ENCODE results near the gene S1PR3. TPM values are rescaled to one million over a fixed set of nuclear protein-coding genes. Genes with fewer than 3 reads are reported as not detected.

Gene S1PR3
- polyA plus RNA-seq, 3 donors = 2.4 to 23.7 (median 16.3) TPM

GRCh38 chr9:89020754-89021153, 29.5 kb downstream of the S1PR3 start:
- WGBS, 3 donors = 94 to 100% (median 97%) methylated on average over 4 of the region's 4 CpGs
- no peak overlapping the region for H3K27ac ChIP-seq (ENCODE audit: low read depth, low read length)

- no peak overlapping the region for H3K27ac ChIP-seq (ENCODE audit: low read depth, low read length)
- 74 to 87% (median 77%) methylated on average over 8 of the region's 8 CpGs for WGBS, 3 donors
Observed at GRCh38 chr9:89021154-89021803, 30.0 kb downstream of the S1PR3 start.

- H3K27ac ChIP-seq (ENCODE audit: low read depth, low read length) = no peak overlapping the region
- WGBS, 3 donors = 46 to 58% (median 51%) methylated on average over 15 of the region's 15 CpGs
Observed at GRCh38 chr9:89022001-89022759, 30.9 kb downstream of the S1PR3 start.

DNA sequence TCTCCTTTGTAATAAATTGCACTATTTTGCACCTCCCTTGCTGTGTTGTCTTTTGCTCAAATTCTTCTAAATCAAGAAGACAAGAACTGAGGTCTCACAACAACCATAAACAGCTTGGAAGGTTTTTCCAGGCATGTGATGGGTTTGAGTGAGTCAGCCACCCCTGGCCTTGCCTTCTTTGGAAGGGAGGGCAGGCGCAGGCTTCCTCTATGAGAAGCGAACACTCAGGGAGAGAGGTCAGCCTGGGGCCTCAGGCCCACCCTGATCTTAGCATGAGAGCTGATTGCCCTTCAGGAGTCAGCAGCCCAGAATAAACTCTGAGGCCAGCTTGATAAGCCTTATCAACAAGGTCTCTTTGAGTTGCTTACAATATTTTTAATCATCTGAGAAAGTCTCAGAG, 31.6 kb downstream of the S1PR3 start:
- no peak overlapping the region for H3K27ac ChIP-seq (ENCODE audit: low read depth, low read length)
- 49 to 84% (median 53%) methylated on average over 2 of the region's 2 CpGs for WGBS, 3 donors

DNA sequence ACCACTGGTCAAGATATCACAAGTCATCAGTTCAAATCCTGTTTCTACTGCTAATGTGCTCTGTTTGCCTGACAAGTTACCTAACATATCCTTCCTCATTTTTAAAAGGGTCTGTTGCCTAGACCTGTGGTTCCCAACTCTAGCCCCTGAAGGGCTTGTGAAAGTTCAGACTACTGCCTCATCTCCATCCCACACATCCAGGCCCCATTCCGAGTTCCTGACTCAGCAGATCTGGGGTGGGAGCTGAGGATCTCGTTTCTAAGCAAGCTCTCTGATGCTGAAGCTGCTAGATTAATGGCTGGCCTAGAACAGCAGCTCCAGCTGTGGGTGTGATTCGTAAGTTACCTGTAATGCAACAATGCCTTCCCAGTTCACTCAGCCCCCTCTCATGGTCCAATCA, 32.5 kb downstream of the S1PR3 start:
- H3K27ac ChIP-seq (ENCODE audit: low read depth, low read length) = no peak overlapping the region
- WGBS, 3 donors = 49 to 67% (median 59%) methylated on average over 3 of the region's 3 CpGs

DNA sequence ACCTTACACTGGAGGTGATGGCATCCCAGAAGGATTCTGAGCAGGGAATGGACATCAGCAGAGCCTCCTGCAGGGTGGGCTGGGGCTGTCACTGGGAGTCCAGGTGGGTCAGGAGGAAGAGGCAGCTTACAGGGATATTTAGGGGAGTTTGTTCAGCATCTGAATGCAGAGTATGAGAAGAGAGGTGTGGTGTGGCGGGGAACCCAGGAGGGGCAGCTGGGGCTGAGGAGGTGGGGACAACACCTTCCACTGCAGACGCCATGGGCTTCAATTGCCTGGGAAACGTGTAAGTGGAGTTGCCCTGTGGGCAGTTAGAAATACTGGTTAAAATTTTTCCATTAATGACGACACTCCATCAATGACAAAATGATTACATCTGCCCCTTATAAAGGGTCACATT, 33.5 kb downstream of the S1PR3 start:
- no peak overlapping the region for H3K27ac ChIP-seq (ENCODE audit: low read depth, low read length)
- 83 to 96% (median 94%) methylated on average over 4 of the region's 4 CpGs for WGBS, 3 donors

GRCh38 chr9:89025553-89025952, 34.3 kb downstream of the S1PR3 start:
- H3K27ac ChIP-seq (ENCODE audit: low read depth, low read length) = no peak overlapping the region

- 34 to 63% (median 35%) methylated on average over 3 of the region's 3 CpGs for WGBS, 3 donors
- no peak overlapping the region for H3K27ac ChIP-seq (ENCODE audit: low read depth, low read length)
Observed at GRCh38 chr9:89026876-89027275, 35.6 kb downstream of the S1PR3 start.

DNA sequence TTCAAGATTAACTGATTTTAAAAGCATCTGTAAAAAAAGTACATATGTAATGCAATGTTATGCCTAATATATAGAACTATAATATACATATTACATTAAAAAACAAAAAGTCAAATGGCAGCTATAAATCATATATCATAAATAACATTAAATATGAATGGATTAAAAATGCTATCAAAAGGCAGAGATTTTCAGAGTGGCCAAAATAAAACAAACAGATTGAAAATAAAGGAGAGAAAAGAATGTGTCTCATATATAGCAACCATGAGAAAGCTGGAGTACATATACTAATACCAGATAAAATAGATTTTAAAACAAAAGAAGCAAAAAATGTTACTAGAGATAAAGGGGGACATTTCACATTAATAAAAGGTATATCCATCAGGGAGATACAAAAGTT, 38.5 kb downstream of the S1PR3 start:
- no peak overlapping the region for H3K27ac ChIP-seq (ENCODE audit: low read depth, low read length)

DNA sequence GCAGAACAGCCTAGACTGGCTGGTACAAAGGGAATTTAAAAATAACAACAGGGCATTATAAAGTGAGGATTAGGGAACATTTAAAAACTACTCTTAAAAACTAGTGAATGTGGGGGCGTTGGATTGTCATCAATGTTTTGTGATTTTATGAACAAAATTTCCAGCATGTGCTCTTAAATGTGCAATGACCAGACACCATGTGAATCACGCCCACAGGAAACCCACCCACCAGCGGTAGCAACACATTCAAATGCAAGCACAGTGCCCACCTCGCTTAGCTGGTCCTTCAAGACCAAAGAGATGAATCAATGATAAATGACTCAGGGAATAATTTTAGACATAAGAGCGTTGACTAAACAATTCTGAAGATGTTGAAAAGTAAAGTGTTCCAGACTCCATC, 40.9 kb downstream of the S1PR3 start:
- 75 to 88% (median 81%) methylated on average over 5 of the region's 5 CpGs for WGBS, 3 donors
- no peak overlapping the region for H3K27ac ChIP-seq (ENCODE audit: low read depth, low read length)

DNA sequence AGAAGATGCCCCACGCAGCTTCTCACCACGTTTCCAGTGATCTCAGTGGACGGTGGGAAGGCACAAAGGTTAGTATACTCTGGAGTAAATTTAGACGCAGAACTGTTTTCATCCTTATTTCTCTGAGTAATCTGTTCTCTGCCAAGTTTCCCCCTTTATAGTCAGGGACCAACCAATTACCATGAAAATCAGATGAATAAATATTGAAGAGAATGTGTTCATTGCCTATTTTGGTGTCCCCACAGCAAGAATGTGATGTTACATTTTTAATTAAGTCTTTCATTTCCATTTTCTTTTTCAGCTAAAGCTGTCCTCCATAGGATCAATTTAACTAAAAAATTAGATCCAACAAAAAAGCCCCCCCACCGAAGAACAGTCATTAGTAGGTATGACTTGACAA, 41.4 kb downstream of the S1PR3 start:
- 78 to 89% (median 86%) methylated on average over 5 of the region's 5 CpGs for WGBS, 3 donors
- H3K27ac ChIP-seq (ENCODE audit: low read depth, low read length) = no peak overlapping the region

DNA sequence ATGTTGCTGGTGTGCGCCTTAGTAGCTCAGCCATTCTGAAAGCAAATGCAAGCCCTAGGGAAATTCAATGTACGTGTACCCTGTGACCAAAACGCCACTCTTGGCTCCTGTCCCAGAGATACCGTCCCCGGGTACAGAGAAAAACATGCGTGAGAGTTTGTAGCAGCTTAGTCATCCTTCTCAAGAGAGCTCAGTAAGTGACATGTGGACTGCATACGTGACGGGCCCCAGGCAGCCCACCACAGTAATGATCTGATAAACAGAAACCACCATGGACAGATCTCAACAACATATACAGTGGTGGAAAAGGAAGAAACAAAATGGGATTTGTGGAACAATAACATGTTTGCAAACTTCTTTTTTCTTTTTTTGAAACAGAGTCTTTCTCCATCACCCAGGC, 45.1 kb downstream of the S1PR3 start:
- no peak overlapping the region for H3K27ac ChIP-seq (ENCODE audit: low read depth, low read length)
- WGBS, 3 donors = 58 to 70% (median 68%) methylated on average over 8 of the region's 8 CpGs

DNA sequence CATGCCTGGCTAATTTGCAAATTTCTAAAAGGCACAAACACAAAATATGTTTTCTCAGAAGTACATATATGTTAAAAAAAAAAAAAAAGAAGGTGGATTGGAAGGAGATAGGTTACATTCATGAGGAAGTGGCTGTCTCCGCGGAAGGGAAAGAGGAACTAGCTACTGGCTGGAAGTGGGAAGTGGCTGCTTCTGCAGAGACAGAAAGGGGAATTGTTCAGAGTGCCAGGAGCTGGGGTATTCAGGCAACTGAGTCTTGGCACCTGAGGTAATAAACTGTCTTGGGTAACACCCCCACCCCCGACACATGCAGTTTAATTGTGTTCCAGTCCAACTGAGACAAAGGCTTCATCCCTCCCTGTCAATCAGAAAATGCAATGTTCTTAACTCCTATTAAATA, 45.6 kb downstream of the S1PR3 start:
- no peak overlapping the region for H3K27ac ChIP-seq (ENCODE audit: low read depth, low read length)
- WGBS, 3 donors = 60 to 79% (median 61%) methylated on average over 3 of the region's 3 CpGs

DNA sequence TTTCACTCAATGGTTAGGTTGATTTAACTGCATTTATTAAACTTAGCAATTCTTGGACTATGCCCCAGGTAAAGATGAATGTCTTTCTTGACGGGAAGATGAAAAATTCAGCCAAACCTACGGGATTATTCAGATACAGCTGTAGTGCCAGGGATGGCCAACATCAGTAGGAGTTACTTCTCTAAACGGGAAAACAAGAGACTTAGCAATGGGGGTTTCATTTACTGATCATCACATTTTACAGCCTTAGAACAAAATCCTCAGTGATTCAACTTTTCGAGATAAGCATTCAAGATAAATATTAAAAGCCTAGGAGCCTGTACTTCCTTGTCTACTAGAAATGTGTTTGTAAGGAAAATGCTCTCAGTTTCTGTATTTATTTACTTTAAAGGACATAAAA, 46.1 kb downstream of the S1PR3 start:
- WGBS, 3 donors = 50 to 67% (median 56%) methylated on average over 4 of the region's 4 CpGs
- H3K27ac ChIP-seq (ENCODE audit: low read depth, low read length) = no peak overlapping the region

- no peak overlapping the region for H3K27ac ChIP-seq (ENCODE audit: low read depth, low read length)
- WGBS, 3 donors = 87 to 92% (median 89%) methylated on average over 9 of the region's 9 CpGs
Observed at GRCh38 chr9:89037891-89038290, 46.6 kb downstream of the S1PR3 start.

DNA sequence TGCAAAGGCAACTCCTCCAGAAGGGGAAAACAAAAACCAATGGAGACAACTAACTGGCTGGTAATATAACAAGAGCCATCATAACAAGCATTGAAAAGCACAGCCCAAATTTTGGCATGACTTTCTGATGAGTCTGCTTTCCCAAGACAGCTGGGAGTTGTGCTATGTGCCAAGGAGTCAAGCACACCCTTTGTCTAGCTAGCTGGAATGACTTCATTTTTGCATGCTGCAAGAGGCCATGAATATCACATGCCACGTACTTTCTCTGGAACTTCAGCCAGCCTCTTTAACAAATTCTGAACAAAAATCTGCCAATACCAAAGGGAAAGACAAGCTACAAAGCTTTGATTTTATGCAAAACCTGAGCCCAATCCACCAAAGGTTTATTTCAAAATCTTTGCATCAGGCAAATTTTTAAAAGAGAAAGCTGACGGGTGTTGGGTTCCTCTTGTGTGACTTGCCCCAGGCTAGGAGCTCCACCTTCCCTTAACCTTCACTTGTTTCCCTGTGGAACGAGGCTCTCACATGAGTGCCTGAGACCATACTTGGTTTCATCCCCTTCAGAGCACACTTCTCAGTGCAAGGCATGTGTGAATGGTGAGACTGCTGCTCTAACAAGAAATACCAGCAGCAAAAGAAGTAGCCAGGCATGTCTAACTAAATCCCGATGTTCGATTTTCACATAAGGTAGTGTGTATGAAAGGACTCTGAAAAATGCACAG, 47.3 kb downstream of the S1PR3 start:
- no peak overlapping the region for H3K27ac ChIP-seq (ENCODE audit: low read depth, low read length)
- WGBS, 3 donors = 70 to 79% (median 75%) methylated on average over 5 of the region's 5 CpGs

DNA sequence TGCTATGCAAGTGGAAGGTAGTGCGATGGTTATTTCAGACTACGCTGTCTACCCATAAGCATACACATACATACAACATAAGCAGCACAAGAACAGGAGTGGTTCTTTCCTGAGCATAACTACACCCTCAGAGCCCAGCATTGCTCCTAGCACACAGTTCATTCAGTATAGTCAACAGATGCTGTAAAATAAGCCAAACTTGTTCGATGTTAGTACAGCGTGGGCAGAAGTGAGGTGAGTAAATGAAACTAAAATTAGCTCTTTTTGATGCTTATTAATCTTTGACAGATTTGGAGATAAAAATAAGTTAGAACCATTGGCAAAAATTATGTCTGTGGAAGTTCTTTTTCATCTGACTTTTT, 47.8 kb downstream of the S1PR3 start:
- H3K27ac ChIP-seq (ENCODE audit: low read depth, low read length) = no peak overlapping the region
- 92 to 98% (median 92%) methylated on average over 4 of the region's 4 CpGs for whole genome bisulfite sequencing, 3 donors

- H3K27ac ChIP-seq (ENCODE audit: low read depth, low read length) = no peak overlapping the region
- WGBS, 3 donors = 93 to 98% (median 94%) methylated on average over 2 of the region's 2 CpGs
Observed at GRCh38 chr9:89039664-89040063, 48.4 kb downstream of the S1PR3 start.

DNA sequence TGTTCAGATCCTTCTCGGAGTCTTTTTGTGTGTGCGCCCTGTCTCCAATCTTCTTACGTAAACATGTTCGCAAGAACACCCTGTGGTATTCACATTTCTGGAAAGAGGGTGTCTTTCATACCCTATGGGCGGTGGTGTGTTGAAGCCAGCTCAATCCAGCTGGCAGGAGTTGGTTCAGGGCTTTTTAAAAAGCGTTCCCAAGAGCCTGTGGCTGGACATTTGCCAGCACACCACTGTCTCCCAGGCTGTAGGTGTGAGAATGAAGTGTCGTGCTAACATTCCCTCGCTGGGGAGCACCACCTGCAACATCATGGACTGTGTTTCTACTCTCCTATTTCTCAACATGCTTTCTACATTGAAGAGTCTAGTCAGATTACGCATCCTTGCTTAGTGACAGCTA, 51.7 kb downstream of the S1PR3 start:
- 88 to 93% (median 92%) methylated on average over 9 of the region's 9 CpGs for WGBS, 3 donors
- no peak overlapping the region for H3K27ac ChIP-seq (ENCODE audit: low read depth, low read length)

DNA sequence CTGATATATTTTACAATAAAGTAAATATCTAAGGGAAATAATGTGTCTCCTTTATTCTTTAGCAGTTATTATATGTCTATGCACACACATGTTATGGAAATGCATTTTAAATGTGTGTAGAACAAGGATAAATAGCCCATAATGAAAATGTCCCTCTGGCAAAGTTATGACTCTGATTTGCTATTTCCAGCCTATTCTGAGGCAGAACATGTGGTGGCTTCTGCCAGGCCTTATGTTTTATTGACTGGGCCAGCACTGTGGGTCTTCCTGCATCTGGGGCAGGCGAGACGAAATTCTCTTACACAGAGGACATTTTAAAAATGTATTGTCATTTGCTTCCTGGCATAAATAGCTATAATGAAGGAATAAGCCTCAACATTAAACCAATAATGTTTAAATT, 52.8 kb downstream of the S1PR3 start:
- WGBS, 3 donors = 83 to 91% (median 89%) methylated on average over 2 of the region's 2 CpGs
- no peak overlapping the region for H3K27ac ChIP-seq (ENCODE audit: low read depth, low read length)

All from adipose tissue (tissue), 3 donors.